HUES48 (cell line): Measurements from ENCODE around the gene RBFOX2.
"Not testable (repeated sequence)": the region's sequence is repeated elsewhere in the genome, so short reads cannot be mapped to it uniquely, and the experiment has no call there.

Experiments
- H3K27ac ChIP-seq: one replicate; pipeline ENCODE4 v1.7.0; 2013; ENCODE audit warnings: low read depth, low read length, inconsistent platforms
- H3K27me3 ChIP-seq: 2 replicates; pipeline ENCODE4 v1.6.1; 2013; ENCODE audit warnings: mild to moderate bottlenecking, low read length; ENCODE audit not compliant: control insufficient read depth, insufficient read depth
- H3K36me3 ChIP-seq: 2 replicates; pipeline ENCODE4 v1.6.1; 2013; ENCODE audit warnings: low read length; ENCODE audit not compliant: control insufficient read depth, insufficient read depth
- H3K4me1 ChIP-seq: 2 replicates; pipeline ENCODE4 v1.6.1; 2013; ENCODE audit warnings: mild to moderate bottlenecking, low read length; ENCODE audit not compliant: control insufficient read depth, insufficient read depth
- H3K4me3 ChIP-seq: 2 replicates; pipeline ENCODE4 v1.5.1; 2013; ENCODE audit warnings: mild to moderate bottlenecking, low read depth, low read length
- H3K9ac ChIP-seq: 2 replicates; pipeline ENCODE4 v1.6.1; 2013; ENCODE audit warnings: mild to moderate bottlenecking, low read depth, low read length, moderate library complexity
- H3K9me3 ChIP-seq: 2 replicates; pipeline ENCODE4 v1.6.1; 2013; ENCODE audit warnings: low read length; ENCODE audit not compliant: control insufficient read depth, insufficient read depth

RBFOX2 gene

GRCh38 chr22:36021606-36022153 is 6.9 kb downstream of the RBFOX2 start:
- no peaks in the 10 kb centered on the region for H3K36me3 ChIP-seq
- H3K4me1 ChIP-seq: peaks cover 32% of the 10 kb centered on the region
- H3K27ac ChIP-seq: no peak overlapping the region
- no peaks in the 10 kb centered on the region for H3K9me3 ChIP-seq
- H3K27me3 ChIP-seq: no peaks in the 10 kb centered on the region
- no peak overlapping the region for H3K4me3 ChIP-seq
- H3K9ac ChIP-seq: no peak overlapping the region

- H3K27me3 ChIP-seq: not testable (repeated sequence)
These were observed 7.8 kb downstream of the RBFOX2 start for GRCh38 chr22:36020865-36021264.

GRCh38 chr22:36017651-36018091 is 11.0 kb downstream of the RBFOX2 start:
- Histone ChIP-seq H3K4me3 (no peak overlapping the region), H3K4me1 (peaks cover 32% of the 10 kb centered on the region), H3K27me3 (no peaks in the 10 kb centered on the region), H3K36me3 (no peaks in the 10 kb centered on the region), H3K9me3 (no peaks in the 10 kb centered on the region), H3K9ac (no peak overlapping the region), H3K27ac (peak overlapping the region; percentile 5)

More at GRCh38 chr22:36020865-36021264, 7.8 kb downstream of the RBFOX2 start:
- H3K4me3 ChIP-seq, H3K9me3 ChIP-seq, H3K27ac ChIP-seq, H3K36me3 ChIP-seq, H3K9ac ChIP-seq: not testable (repeated sequence)
- peaks cover 33% of the 10 kb centered on the region for H3K4me1 ChIP-seq

GRCh38 chr22:36016684-36017083 is 11.9 kb downstream of the RBFOX2 start:
- Histone ChIP-seq H3K4me3 (no peak overlapping the region), H3K9me3 (no peaks in the 10 kb centered on the region), H3K27me3 (no peaks in the 10 kb centered on the region), H3K36me3 (no peaks in the 10 kb centered on the region), H3K4me1 (peaks cover 32% of the 10 kb centered on the region), H3K9ac (no peak overlapping the region), H3K27ac (no peak overlapping the region)

- Histone ChIP-seq H3K4me1 (peaks cover 32% of the 10 kb centered on the region), H3K9ac (no peak overlapping the region), H3K9me3 (no peaks in the 10 kb centered on the region), H3K4me3 (no peak overlapping the region), H3K27me3 (no peaks in the 10 kb centered on the region), H3K27ac (no peak overlapping the region), H3K36me3 (no peaks in the 10 kb centered on the region)
These were observed 12.7 kb downstream of the RBFOX2 start for GRCh38 chr22:36015811-36016529.

- H3K9ac ChIP-seq: no peak overlapping the region
- H3K4me1 ChIP-seq: peaks cover 39% of the 10 kb centered on the region
- no peak overlapping the region for H3K4me3 ChIP-seq
- no peaks in the 10 kb centered on the region for H3K27me3 ChIP-seq
- H3K9me3 ChIP-seq: no peaks in the 10 kb centered on the region
- H3K27ac ChIP-seq: no peak overlapping the region
- no peaks in the 10 kb centered on the region for H3K36me3 ChIP-seq
These were observed 13.3 kb downstream of the RBFOX2 start for GRCh38 chr22:36015155-36015810.

GRCh38 chr22:36014546-36015074 is 14.0 kb downstream of the RBFOX2 start:
- Histone ChIP-seq H3K9ac (no peak overlapping the region), H3K36me3 (no peaks in the 10 kb centered on the region), H3K4me3 (no peak overlapping the region), H3K4me1 (peaks cover 46% of the 10 kb centered on the region), H3K27me3 (no peaks in the 10 kb centered on the region), H3K9me3 (no peaks in the 10 kb centered on the region), H3K27ac (no peak overlapping the region)

GRCh38 chr22:36012332-36012731 is 16.3 kb downstream of the RBFOX2 start:
- Histone ChIP-seq H3K4me1 (peaks cover 33% of the 10 kb centered on the region), H3K9me3 (no peaks in the 10 kb centered on the region), H3K4me3 (no peak overlapping the region), H3K36me3 (no peaks in the 10 kb centered on the region), H3K27ac (no peak overlapping the region), H3K9ac (no peak overlapping the region), H3K27me3 (no peaks in the 10 kb centered on the region)

GRCh38 chr22:36010882-36011281 is 17.7 kb downstream of the RBFOX2 start:
- H3K9ac ChIP-seq: no peak overlapping the region
- H3K27ac ChIP-seq: no peak overlapping the region
- H3K4me1 ChIP-seq: peaks cover 23% of the 10 kb centered on the region
- H3K4me3 ChIP-seq: no peak overlapping the region
- H3K9me3 ChIP-seq: no peaks in the 10 kb centered on the region
- no peaks in the 10 kb centered on the region for H3K27me3 ChIP-seq
- H3K36me3 ChIP-seq: no peaks in the 10 kb centered on the region

GRCh38 chr22:36010090-36010489 is 18.5 kb downstream of the RBFOX2 start:
- H3K4me1 ChIP-seq: peaks cover 20% of the 10 kb centered on the region
- H3K9ac ChIP-seq: no peak overlapping the region
- H3K27me3 ChIP-seq: no peaks in the 10 kb centered on the region
- H3K4me3 ChIP-seq: no peak overlapping the region
- H3K27ac ChIP-seq: peak overlapping the region; percentile 40
- no peaks in the 10 kb centered on the region for H3K36me3 ChIP-seq
- no peaks in the 10 kb centered on the region for H3K9me3 ChIP-seq

- H3K27ac ChIP-seq: no peak overlapping the region
- peaks cover 20% of the 10 kb centered on the region for H3K4me1 ChIP-seq
- no peak overlapping the region for H3K9ac ChIP-seq
- H3K36me3 ChIP-seq: no peaks in the 10 kb centered on the region
- no peaks in the 10 kb centered on the region for H3K9me3 ChIP-seq
- H3K27me3 ChIP-seq: no peaks in the 10 kb centered on the region
- H3K4me3 ChIP-seq: no peak overlapping the region
These were observed 19.5 kb downstream of the RBFOX2 start for GRCh38 chr22:36009085-36009484.
